Panc1 (cell line): ENCODE measurements around the gene MGAT4A. TPM values are rescaled to one million over a fixed set of nuclear protein-coding genes. Genes with fewer than 3 reads are reported as not detected.

ENCODE experiments used
- ATAC-seq: fragments of 200-7000 bp; cut with Tn5 transposase; 2 replicates; pipeline ENCODE4 v1.9.1; 2020; ENCODE audit warnings: mild to moderate bottlenecking, moderate library complexity
- BruUV-seq: library from RNA; stranded (reverse); fragments of 400-500 nt; replicated peaks from 2 replicates; lab custom pipeline; 2021; lab: Mats Ljungman, UMichigan
- CTCF ChIA-PET: fragments of 300-600 bp; sonication (Branson Sonifier 250); formaldehyde crosslinking; loops from one replicate; lab custom pipeline; 2022; ENCODE audit warnings: antibody characterized with exemption; lab: Charles Lee
- POLR2A ChIA-PET: fragments of 300-600 bp; sonication (Branson Sonifier 250); formaldehyde crosslinking; loops from one replicate; lab custom pipeline; 2022; ENCODE audit warnings: antibody characterized with exemption; lab: Charles Lee
- DNase-seq: peaks from one replicate; pipeline ENCODE4 v3.0.0-alpha.2; 2010; ENCODE audit warnings: low read depth, low spot score
- H3K27ac ChIP-seq: 2 replicates; pipeline ENCODE4 v1.5.1; 2011; ENCODE audit warnings: mild to moderate bottlenecking, low read length, inconsistent platforms
- H3K27me3 ChIP-seq: fragments of 200-500 bp; sonication (Bioruptor generic); 2 replicates; pipeline ENCODE4 v1.6.0; 2014; ENCODE audit warnings: low read length, inconsistent platforms; ENCODE audit not compliant: control insufficient read depth, insufficient read depth
- H3K36me3 ChIP-seq: fragments of 200-500 bp; sonication (Bioruptor generic); 2 replicates; pipeline ENCODE4 v1.5.1; 2014; ENCODE audit warnings: inconsistent platforms, mild to moderate bottlenecking, low read length, moderate library complexity; ENCODE audit not compliant: control insufficient read depth, insufficient read depth
- H3K4me1 ChIP-seq: 2 replicates; pipeline ENCODE4 v1.5.1; 2011; ENCODE audit warnings: inconsistent platforms, mild to moderate bottlenecking, low read length, moderate library complexity; ENCODE audit not compliant: control insufficient read depth, insufficient read depth
- H3K4me3 ChIP-seq, 2 experiments: 2 replicates each; pipeline ENCODE4 v1.5.1; 2011 to 2012; ENCODE audit warnings: low read depth in 2 of 2, low read length in 2 of 2, mild to moderate bottlenecking in 2 of 2, inconsistent platforms in 1 of 2, moderate library complexity in 1 of 2
- H3K9me3 ChIP-seq: fragments of 200-500 bp; sonication (Bioruptor generic); 2 replicates; pipeline ENCODE4 v1.5.1; 2014; ENCODE audit warnings: low read depth, mild to moderate bottlenecking, inconsistent platforms, low read length, moderate library complexity; ENCODE audit not compliant: control insufficient read depth, insufficient read depth
- CTCF ChIP-seq: fragments of 450-650 bp; IDR thresholded peaks from 2 replicates; pipeline ENCODE4 v1.5.1; 2017; ENCODE audit warnings: mild to moderate bottlenecking
- POLR2AphosphoS5 ChIP-seq: IDR thresholded peaks from 2 replicates; pipeline ENCODE4 v1.6.1; 2012; ENCODE audit warnings: mild to moderate bottlenecking, low read depth, low read length, moderate library complexity
- REST ChIP-seq, 2 experiments: IDR thresholded peaks; 2 replicates each; pipeline ENCODE4 v1.6.1; 2011 to 2012; ENCODE audit warnings: low read depth in 2 of 2, control low read depth in 1 of 2, low read length in 1 of 2, mild to moderate bottlenecking in 1 of 2, moderate library complexity in 1 of 2; ENCODE audit not compliant: insufficient read depth in 1 of 2
- SIN3A ChIP-seq: IDR thresholded peaks from 2 replicates; pipeline ENCODE4 v1.6.1; 2012; ENCODE audit warnings: low read depth, mild to moderate bottlenecking, low read length, moderate library complexity, borderline replicate concordance; ENCODE audit not compliant: insufficient read depth
- TCF7L2 ChIP-seq: IDR thresholded peaks from 2 replicates; pipeline ENCODE4 v1.6.1; 2011; ENCODE audit warnings: mild to moderate bottlenecking, low read depth, low read length, inconsistent platforms
- in situ Hi-C: cut with HindIII; loops from 2 replicates; pipeline ENCODE4 v1.10.0; 2016; ENCODE audit warnings: low sequenced_read_pairs, low pct_unique_long_range_greater_than_20kb
- intact Hi-C: fragments of 100-400 bp; cut with micrococcal nuclease; formaldehyde crosslinking; loops from one replicate; pipeline ENCODE4 v1.10.0; 2022; ENCODE audit not compliant: unreplicated experiment
- total RNA-seq: library from RNA; stranded (reverse); gene quantifications from one replicate; pipeline ENCODE4 v1.2.1, GENCODE V29; 2021; ENCODE audit not compliant: unreplicated experiment

MGAT4A gene
- total RNA-seq, 1 experiment from 2014 or later: 4.4 TPM

- DNase-seq (no peak), ATAC-seq (no peak)
- no peaks in the 10 kb centered on the region for H3K27me3 ChIP-seq
- in situ Hi-C loops: no loop called here
- no peaks in the 10 kb centered on the region for H3K4me1 ChIP-seq
- BruUV-seq: no TSS peak
- ChIA-PET CTCF (no interaction called here), POLR2A (no interaction called here)
- TF ChIP-seq REST (IDR thresholded peaks at IDR 0.05; ENCODE audit: insufficient read depth in 1 of 2, low read depth in 2 of 2, low read length in 1 of 2) (no peak), TCF7L2 (no peak), SIN3A (no peak)
- intact Hi-C loops: no loop called here
- no peaks in the 10 kb centered on the region for H3K9me3 ChIP-seq
- no peak overlapping the region for H3K27ac ChIP-seq
- H3K36me3 ChIP-seq: no peaks in the 10 kb centered on the region
- no peak overlapping the region for H3K4me3 ChIP-seq
Measured at GRCh38 chr2:98716786-98717185, 14.1 kb downstream of the MGAT4A start.

GRCh38 chr2:98715812-98716451 is 15.0 kb downstream of the MGAT4A start:
- ATAC-seq (no peak), DNase-seq (no peak)
- H3K27me3 ChIP-seq: no peaks in the 10 kb centered on the region
- BruUV-seq: no TSS peak
- H3K36me3 ChIP-seq: no peaks in the 10 kb centered on the region
- no peak overlapping the region for H3K27ac ChIP-seq
- POLR2A ChIA-PET: no interaction called here
- no peaks in the 10 kb centered on the region for H3K4me1 ChIP-seq
- CTCF ChIA-PET: no interaction called here
- in situ Hi-C loops (no loop called here), intact Hi-C loops (no loop called here)
- H3K4me3 ChIP-seq: no peak overlapping the region
- H3K9me3 ChIP-seq: no peaks in the 10 kb centered on the region
- TF ChIP-seq CTCF: no peak
- no peak for TF ChIP-seq POLR2AphosphoS5
- no peak for TF ChIP-seq TCF7L2
- TF ChIP-seq REST (IDR thresholded peaks at IDR 0.05; ENCODE audit: insufficient read depth in 1 of 2, low read depth in 2 of 2, low read length in 1 of 2): no peak
- TF ChIP-seq SIN3A: no peak
